HG02885 (cell line): ENCODE results near the gene GFER.
"Not testable (repeated sequence)": the region's sequence is repeated elsewhere in the genome, so short reads cannot be mapped to it uniquely, and the experiment has no call there.

Experiments
- ATAC-seq: cut with Tn5 transposase; IDR thresholded peaks from one replicate; pipeline ENCODE4 v1.9.1; 2021; ENCODE audit warnings: mild to moderate bottlenecking; ENCODE audit not compliant: unreplicated experiment, poor library complexity

GFER gene

GRCh38 chr16:1983544-1984346 is at the start of gene GFER:
GFER (plus strand) TSS chr16:1984193; CDS start chr16:1984219, 26 bp downstream.
- peak; percentile 88 for ATAC-seq

- no peak for ATAC-seq
These were observed 47.0 kb upstream of the GFER start for GRCh38 chr16:1936945-1937479.

- no peak for ATAC-seq
These were observed 45.7 kb upstream of the GFER start for GRCh38 chr16:1938316-1938715.

- no peak for ATAC-seq
These were observed 45.1 kb upstream of the GFER start for GRCh38 chr16:1938910-1939309.

GRCh38 chr16:1939833-1940232 is 44.2 kb upstream of the GFER start:
- ATAC-seq, result not testable (repeated sequence)

GRCh38 chr16:1940273-1941161 is 43.5 kb upstream of the GFER start:
- ATAC-seq, result no peak

GRCh38 chr16:1941162-1942046 is 42.6 kb upstream of the GFER start:
- ATAC-seq, result no peak

- no peak for ATAC-seq
These were observed 41.8 kb upstream of the GFER start for GRCh38 chr16:1942047-1942809.

GRCh38 chr16:1942810-1943726 is 40.9 kb upstream of the GFER start, which contains the start of gene MSRB1:
MSRB1 (minus strand) TSS chr16:1943199; CDS start chr16:1943156, 43 bp downstream.
- peak; percentile 94 for ATAC-seq

- ATAC-seq, result no peak
These were observed 39.3 kb upstream of the GFER start for GRCh38 chr16:1944612-1945199.

- no peak for ATAC-seq
These were observed 38.2 kb upstream of the GFER start for GRCh38 chr16:1945559-1946391.

GRCh38 chr16:1946495-1947368 is 37.3 kb upstream of the GFER start:
- no peak for ATAC-seq

GRCh38 chr16:1947369-1947670 is 36.7 kb upstream of the GFER start:
- no peak for ATAC-seq

GRCh38 chr16:1949507-1949906 is 34.5 kb upstream of the GFER start:
- no peak for ATAC-seq

- ATAC-seq, result no peak
These were observed 33.9 kb upstream of the GFER start for GRCh38 chr16:1950047-1950446.

- no peak for ATAC-seq
These were observed 33.4 kb upstream of the GFER start for GRCh38 chr16:1950559-1950958.
